ENCODE data around the gene THSD8.

The THSD8 gene

GRCh38 chr19:12791345-12792050 is 10.4 kb upstream of the THSD8 start, which contains the start of gene JUNB:
JUNB (plus strand) TSS chr19:12791486; CDS start chr19:12791772, 286 bp downstream.
- Histone ChIP-seq H3K4me3 (ENCODE audit: low read depth, low read length) (peak within 1 kb of the TSS; percentile 97), H3K23ac (ENCODE audit: low read length) (no peak within 1 kb of the TSS), H3K9me3 (ENCODE audit: insufficient read depth, low read depth, low read length) (peaks cover 2% of the 10 kb centered on the region), H2BK12ac (ENCODE audit: low read length) (peak within 1 kb of the TSS; percentile 69), H3K27ac (ENCODE audit: low read depth, low read length) (peak within 1 kb of the TSS; percentile 96), H2AFZ (ENCODE audit: insufficient read depth, low read length, poor library complexity) (peak within 1 kb of the TSS; percentile 41), H3K79me2 (ENCODE audit: control insufficient read depth, insufficient read depth, low read length, poor library complexity) (peaks cover 26% of the 10 kb centered on the region), H3K79me1 (ENCODE audit: low read length) (peaks cover 55% of the 10 kb centered on the region), H4K12ac (ENCODE audit: low read depth, low read length) (peak within 1 kb of the TSS; percentile 49), H4K8ac (ENCODE audit: low read depth, low read length) (peak within 1 kb of the TSS; percentile 96), H3K4me2 (ENCODE audit: low read length) (peak within 1 kb of the TSS; percentile 96), H3K36me3 (ENCODE audit: control insufficient read depth in 1 of 2, insufficient read depth in 2 of 2, low read length in 2 of 2) (peaks cover 0 to 2% of the 10 kb centered on the region in 2 experiments), H3K18ac (ENCODE audit: low read length) (peak within 1 kb of the TSS; percentile 87), H2AK5ac (ENCODE audit: low read length) (peak within 1 kb of the TSS; percentile 86), H2BK5ac (ENCODE audit: low read depth, low read length, poor library complexity) (peak within 1 kb of the TSS; percentile 90), H3K14ac (ENCODE audit: low read length) (peak within 1 kb of the TSS; percentile 82), H3K4me1 (ENCODE audit: control insufficient read depth in 1 of 2, insufficient read depth in 2 of 2, low read length in 2 of 2) (peaks cover 27 to 29% of the 10 kb centered on the region in 2 experiments), H3K27me3 (ENCODE audit: insufficient read depth, low read length) (no peaks in the 10 kb centered on the region), H3K9ac (ENCODE audit: low read length) (peak within 1 kb of the TSS; percentile 88), H2BK120ac (ENCODE audit: insufficient read depth, low read length, poor library complexity) (peak within 1 kb of the TSS; percentile 64), H4K91ac (ENCODE audit: low read depth, low read length) (peak within 1 kb of the TSS; percentile 84), H3K4ac (ENCODE audit: low read depth, low read length) (peak within 1 kb of the TSS; percentile 89)
- WGBS (ENCODE audit: extremely low coverage, insufficient coverage, insufficient read length), result no CpG with 5 or more reads among the region's 73 CpGs
- DNase-seq, result peak; percentile 94 to 98

DNA sequence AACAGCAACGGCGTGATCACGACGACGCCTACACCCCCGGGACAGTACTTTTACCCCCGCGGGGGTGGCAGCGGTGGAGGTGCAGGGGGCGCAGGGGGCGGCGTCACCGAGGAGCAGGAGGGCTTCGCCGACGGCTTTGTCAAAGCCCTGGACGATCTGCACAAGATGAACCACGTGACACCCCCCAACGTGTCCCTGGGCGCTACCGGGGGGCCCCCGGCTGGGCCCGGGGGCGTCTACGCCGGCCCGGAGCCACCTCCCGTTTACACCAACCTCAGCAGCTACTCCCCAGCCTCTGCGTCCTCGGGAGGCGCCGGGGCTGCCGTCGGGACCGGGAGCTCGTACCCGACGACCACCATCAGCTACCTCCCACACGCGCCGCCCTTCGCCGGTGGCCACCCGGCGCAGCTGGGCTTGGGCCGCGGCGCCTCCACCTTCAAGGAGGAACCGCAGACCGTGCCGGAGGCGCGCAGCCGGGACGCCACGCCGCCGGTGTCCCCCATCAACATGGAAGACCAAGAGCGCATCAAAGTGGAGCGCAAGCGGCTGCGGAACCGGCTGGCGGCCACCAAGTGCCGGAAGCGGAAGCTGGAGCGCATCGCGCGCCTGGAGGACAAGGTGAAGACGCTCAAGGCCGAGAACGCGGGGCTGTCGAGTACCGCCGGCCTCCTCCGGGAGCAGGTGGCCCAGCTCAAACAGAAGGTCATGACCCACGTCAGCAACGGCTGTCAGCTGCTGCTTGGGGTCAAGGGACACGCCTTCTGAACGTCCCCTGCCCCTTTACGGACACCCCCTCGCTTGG is 9.6 kb upstream of the THSD8 start:
- H3K9me3 ChIP-seq (ENCODE audit: insufficient read depth, low read depth, low read length), result peaks cover 2% of the 10 kb centered on the region
- H3K4me1 ChIP-seq (ENCODE audit: control insufficient read depth in 1 of 2, insufficient read depth in 2 of 2, low read length in 2 of 2), result peaks cover 25 to 26% of the 10 kb centered on the region in 2 experiments
- peak overlapping the region; percentile 87 for H3K27ac ChIP-seq (ENCODE audit: low read depth, low read length)
- H3K4me2 ChIP-seq (ENCODE audit: low read length), result peak overlapping the region; percentile 96
- peaks cover 26% of the 10 kb centered on the region for H3K79me2 ChIP-seq (ENCODE audit: control insufficient read depth, insufficient read depth, low read length, poor library complexity)
- peak overlapping the region; percentile 9 for H2BK12ac ChIP-seq (ENCODE audit: low read length)
- H2BK120ac ChIP-seq (ENCODE audit: insufficient read depth, low read length, poor library complexity), result peak overlapping the region; percentile 64
- peaks cover 53% of the 10 kb centered on the region for H3K79me1 ChIP-seq (ENCODE audit: low read length)
- H3K14ac ChIP-seq (ENCODE audit: low read length), result peak overlapping the region; percentile 82
- H2AFZ ChIP-seq (ENCODE audit: insufficient read depth, low read length, poor library complexity), result peak overlapping the region; percentile 15
- peak overlapping the region; percentile 50 for H2AK5ac ChIP-seq (ENCODE audit: low read length)
- DNase-seq, result peak; percentile 60 to 73
- H3K4ac ChIP-seq (ENCODE audit: low read depth, low read length), result peak overlapping the region; percentile 89
- no CpG with 5 or more reads among the region's 84 CpGs for WGBS (ENCODE audit: extremely low coverage, insufficient coverage, insufficient read length)
- no peak overlapping the region for H3K23ac ChIP-seq (ENCODE audit: low read length)
- peak overlapping the region; percentile 49 for H4K91ac ChIP-seq (ENCODE audit: low read depth, low read length)
- peak overlapping the region; percentile 83 for H2BK5ac ChIP-seq (ENCODE audit: low read depth, low read length, poor library complexity)
- no peaks in the 10 kb centered on the region for H3K27me3 ChIP-seq (ENCODE audit: insufficient read depth, low read length)
- peak overlapping the region; percentile 62 for H3K18ac ChIP-seq (ENCODE audit: low read length)
- peak overlapping the region; percentile 97 for H3K4me3 ChIP-seq (ENCODE audit: low read depth, low read length)
- H3K36me3 ChIP-seq (ENCODE audit: control insufficient read depth in 1 of 2, insufficient read depth in 2 of 2, low read length in 2 of 2), result peaks cover 0 to 6% of the 10 kb centered on the region in 2 experiments
- H4K8ac ChIP-seq (ENCODE audit: low read depth, low read length), result peak overlapping the region; percentile 77
- peak overlapping the region; percentile 49 for H4K12ac ChIP-seq (ENCODE audit: low read depth, low read length)
- H3K9ac ChIP-seq (ENCODE audit: low read length), result peak overlapping the region; percentile 88

- Histone ChIP-seq H3K14ac (ENCODE audit: low read length) (peak overlapping the region; percentile 82), H3K79me1 (ENCODE audit: low read length) (peaks cover 52% of the 10 kb centered on the region), H2AFZ (ENCODE audit: insufficient read depth, low read length, poor library complexity) (peak overlapping the region; percentile 15), H3K79me2 (ENCODE audit: control insufficient read depth, insufficient read depth, low read length, poor library complexity) (peaks cover 26% of the 10 kb centered on the region), H4K12ac (ENCODE audit: low read depth, low read length) (peak overlapping the region; percentile 3), H3K9me3 (ENCODE audit: insufficient read depth, low read depth, low read length) (peaks cover 2% of the 10 kb centered on the region), H3K9ac (ENCODE audit: low read length) (peak overlapping the region; percentile 88), H3K18ac (ENCODE audit: low read length) (peak overlapping the region; percentile 62), H2AK5ac (ENCODE audit: low read length) (peak overlapping the region; percentile 14), H4K91ac (ENCODE audit: low read depth, low read length) (peak overlapping the region; percentile 49), H3K4me2 (ENCODE audit: low read length) (peak overlapping the region; percentile 96), H3K4me1 (ENCODE audit: control insufficient read depth in 1 of 2, insufficient read depth in 2 of 2, low read length in 2 of 2) (peaks cover 25 to 26% of the 10 kb centered on the region in 2 experiments), H3K4ac (ENCODE audit: low read depth, low read length) (peak overlapping the region; percentile 89), H3K4me3 (ENCODE audit: low read depth, low read length) (peak overlapping the region; percentile 97), H2BK120ac (ENCODE audit: insufficient read depth, low read length, poor library complexity) (peak overlapping the region; percentile 28), H2BK5ac (ENCODE audit: low read depth, low read length, poor library complexity) (peak overlapping the region; percentile 83), H2BK12ac (ENCODE audit: low read length) (no peak overlapping the region), H3K27ac (ENCODE audit: low read depth, low read length) (peak overlapping the region; percentile 87), H3K23ac (ENCODE audit: low read length) (no peak overlapping the region), H3K36me3 (ENCODE audit: control insufficient read depth in 1 of 2, insufficient read depth in 2 of 2, low read length in 2 of 2) (peaks cover 0 to 6% of the 10 kb centered on the region in 2 experiments), H3K27me3 (ENCODE audit: insufficient read depth, low read length) (no peaks in the 10 kb centered on the region), H4K8ac (ENCODE audit: low read depth, low read length) (peak overlapping the region; percentile 77)
- no peak for DNase-seq
- no CpG with 5 or more reads among the region's 22 CpGs for WGBS (ENCODE audit: extremely low coverage, insufficient coverage, insufficient read length)
Observed at GRCh38 chr19:12792853-12793289, 9.0 kb upstream of the THSD8 start.
